Fibroblast of the aortic adventitia (primary cell): ENCODE measurements around the gene WNT9A. TPM values are rescaled to one million over a fixed set of nuclear protein-coding genes. Genes with fewer than 3 reads are reported as not detected.

Experiments
- DNase-seq: peaks from one replicate; pipeline ENCODE4 v3.0.0-alpha.2; 2010; ENCODE audit warnings: low read depth
- H3K4me3 ChIP-seq: 2 replicates; pipeline ENCODE4 v1.5.1; 2011; ENCODE audit warnings: low read depth, mild to moderate bottlenecking, control low read depth, low read length, moderate library complexity
- total RNA-seq: library from RNA; depleted of rRNA; stranded (reverse); fragments of >200 nt; gene quantifications from 2 replicates; pipeline ENCODE4 v1.2.3, GENCODE V29; 2012; ENCODE audit warnings: low replicate concordance
- TF ChIP-seq, protein P1 (sequence below): IDR thresholded peaks from 2 replicates; pipeline ENCODE4 v1.5.1; 2011; ENCODE audit warnings: mild to moderate bottlenecking, low read length, control low read depth, inconsistent platforms; ENCODE audit not compliant: insufficient read depth

The WNT9A gene
- total RNA-seq, 1 donor, result 0.99 TPM

DNA sequence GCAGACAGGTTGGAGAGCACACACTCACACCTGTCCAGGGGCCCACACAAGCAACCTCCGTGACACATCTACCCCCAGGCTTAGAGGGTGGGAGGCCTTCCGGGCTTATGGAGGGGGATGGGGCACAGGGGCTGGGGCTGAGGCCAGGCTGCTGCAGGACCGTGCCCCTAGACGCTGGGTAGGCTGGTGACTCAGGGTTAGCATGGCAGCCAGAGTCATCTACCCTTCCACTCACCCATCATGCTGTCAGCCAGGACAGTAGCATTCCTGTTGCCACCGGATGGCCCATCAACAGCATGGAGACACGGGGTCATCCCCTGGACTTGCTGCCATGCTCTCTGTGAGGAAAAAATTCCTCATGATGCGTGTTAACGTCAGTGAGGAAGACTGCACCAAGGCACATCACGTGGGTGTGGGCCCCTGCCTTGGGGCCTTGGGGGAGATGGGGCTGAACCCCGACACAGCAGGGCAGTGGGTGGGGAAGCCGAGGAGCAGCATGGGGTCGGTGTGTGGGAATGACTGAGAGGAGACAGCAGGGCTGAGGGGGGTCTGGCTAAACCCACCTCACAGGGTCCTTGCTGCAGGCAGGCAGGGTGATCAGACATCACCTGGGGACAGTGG lies 52.8 kb downstream of the WNT9A start:
- no peak for DNase-seq
- TF ChIP-seq, protein P1, sequence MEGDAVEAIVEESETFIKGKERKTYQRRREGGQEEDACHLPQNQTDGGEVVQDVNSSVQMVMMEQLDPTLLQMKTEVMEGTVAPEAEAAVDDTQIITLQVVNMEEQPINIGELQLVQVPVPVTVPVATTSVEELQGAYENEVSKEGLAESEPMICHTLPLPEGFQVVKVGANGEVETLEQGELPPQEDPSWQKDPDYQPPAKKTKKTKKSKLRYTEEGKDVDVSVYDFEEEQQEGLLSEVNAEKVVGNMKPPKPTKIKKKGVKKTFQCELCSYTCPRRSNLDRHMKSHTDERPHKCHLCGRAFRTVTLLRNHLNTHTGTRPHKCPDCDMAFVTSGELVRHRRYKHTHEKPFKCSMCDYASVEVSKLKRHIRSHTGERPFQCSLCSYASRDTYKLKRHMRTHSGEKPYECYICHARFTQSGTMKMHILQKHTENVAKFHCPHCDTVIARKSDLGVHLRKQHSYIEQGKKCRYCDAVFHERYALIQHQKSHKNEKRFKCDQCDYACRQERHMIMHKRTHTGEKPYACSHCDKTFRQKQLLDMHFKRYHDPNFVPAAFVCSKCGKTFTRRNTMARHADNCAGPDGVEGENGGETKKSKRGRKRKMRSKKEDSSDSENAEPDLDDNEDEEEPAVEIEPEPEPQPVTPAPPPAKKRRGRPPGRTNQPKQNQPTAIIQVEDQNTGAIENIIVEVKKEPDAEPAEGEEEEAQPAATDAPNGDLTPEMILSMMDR, result no peak

DNA sequence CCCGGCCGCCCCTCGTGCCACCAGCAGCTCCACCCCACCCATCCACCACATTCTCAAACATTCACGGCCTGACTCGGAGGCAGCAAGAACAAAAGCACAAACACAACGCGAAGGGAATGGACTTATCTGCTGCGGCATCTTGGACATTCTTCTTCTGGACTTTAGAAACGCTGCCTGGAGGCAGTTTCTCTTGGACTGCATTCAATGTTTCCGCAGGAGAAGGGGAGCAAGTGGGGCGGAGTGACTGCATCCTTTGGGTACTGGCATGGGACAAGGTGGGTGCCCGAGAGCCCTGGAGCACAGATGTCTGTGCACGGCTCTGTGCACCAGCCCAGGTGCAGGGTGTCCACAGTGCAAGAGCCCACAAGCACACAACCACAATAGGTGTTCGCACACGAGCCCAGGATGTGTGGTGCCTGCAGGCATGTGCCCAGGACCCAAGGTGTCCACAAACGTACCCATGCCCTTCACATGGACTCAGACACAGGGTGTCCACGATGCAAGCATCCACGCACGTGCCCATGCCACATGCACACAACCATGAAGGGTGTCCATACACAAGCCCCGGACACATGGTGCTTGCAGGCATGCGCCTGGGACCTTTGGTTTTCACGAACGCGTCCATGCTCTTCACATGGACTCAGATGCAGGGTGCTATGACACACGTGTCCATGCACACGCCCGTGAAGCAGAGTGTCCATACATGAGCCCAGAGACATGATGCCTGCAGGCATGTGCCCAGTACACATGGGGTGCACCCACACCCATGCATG lies 53.6 kb downstream of the WNT9A start:
- DNase-seq, result no peak
- H3K4me3 ChIP-seq, result no peak overlapping the region
- TF ChIP-seq, protein P1, result no peak

More for the DNA sequence above, 52.8 kb downstream of the WNT9A start:
- H3K4me3 ChIP-seq, result no peak overlapping the region

DNA sequence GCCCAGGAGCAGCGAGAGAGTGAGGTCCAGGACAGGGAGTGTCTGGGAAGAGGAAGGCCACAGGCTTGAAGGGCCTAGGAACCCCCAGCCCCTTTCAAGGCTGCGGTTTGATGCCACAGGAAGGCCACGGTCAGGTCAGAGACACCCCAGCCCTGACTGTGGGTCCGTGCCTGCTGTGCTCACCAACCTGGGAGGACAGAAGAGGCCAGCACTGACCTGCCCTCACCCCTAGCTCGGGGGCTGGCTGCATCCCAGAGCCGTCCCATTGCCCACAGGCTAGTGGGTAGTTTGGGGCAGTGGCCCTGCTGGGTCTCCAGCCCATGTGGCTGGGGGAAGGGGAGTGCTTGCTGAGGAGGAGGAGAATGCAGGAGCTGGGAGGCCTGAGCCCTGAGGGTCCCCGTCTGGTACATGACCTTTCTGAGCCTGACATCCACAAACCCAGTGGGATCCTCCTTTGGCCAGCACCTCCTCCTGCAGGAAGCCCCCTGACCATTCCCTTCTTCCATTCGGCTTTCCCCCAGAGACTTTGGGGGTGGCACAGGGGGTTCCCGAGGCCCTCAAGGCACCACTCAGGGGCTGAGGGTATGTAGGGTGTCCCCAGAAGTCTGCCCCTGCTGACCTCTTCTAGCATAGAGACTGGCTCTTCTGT lies 54.3 kb downstream of the WNT9A start:
- no peak for DNase-seq
- H3K4me3 ChIP-seq, result no peak overlapping the region
- TF ChIP-seq, protein P1, result no peak

DNA sequence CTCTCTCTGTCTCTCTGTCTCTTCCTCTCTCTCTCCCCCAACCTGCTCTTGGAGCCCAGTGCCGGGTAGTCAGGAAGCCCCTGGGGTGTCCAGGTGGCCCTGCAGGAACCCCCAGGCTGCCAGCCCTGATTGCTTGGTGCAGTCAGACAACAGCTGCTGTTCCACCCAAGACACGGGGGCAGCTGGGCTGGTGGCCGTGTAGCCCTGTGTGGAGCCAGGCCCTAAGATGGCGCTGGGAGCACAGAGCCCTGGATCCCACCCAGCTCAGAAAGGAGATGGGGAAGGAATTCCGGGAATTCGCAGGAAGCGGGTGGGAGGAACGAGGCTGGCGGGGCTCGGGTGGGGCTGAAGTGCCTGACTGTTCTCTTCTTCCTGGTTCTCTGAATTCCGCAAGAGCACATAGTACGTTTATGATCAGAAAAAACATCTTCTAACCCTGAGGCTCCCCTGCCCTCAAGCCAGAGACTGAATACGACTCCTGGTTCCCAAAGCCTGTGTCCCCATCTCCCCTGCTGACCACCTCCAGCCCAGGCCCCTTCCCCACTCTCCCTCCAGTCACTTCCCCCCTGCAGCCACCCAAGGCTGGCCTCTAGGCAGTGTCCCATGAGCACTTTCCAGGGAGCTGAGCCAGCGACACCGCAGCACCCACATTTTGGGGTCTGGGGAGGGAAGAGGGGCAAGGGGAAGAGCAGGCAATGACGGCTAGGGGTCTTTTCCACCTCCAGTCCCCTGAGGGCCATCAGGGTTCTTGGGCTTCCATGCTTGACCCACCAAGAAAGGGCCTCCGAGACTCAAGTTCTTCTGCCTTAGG lies 55.0 kb downstream of the WNT9A start:
- no peak overlapping the region for H3K4me3 ChIP-seq
- TF ChIP-seq, protein P1, result no peak
- peak; percentile 11 for DNase-seq

DNA sequence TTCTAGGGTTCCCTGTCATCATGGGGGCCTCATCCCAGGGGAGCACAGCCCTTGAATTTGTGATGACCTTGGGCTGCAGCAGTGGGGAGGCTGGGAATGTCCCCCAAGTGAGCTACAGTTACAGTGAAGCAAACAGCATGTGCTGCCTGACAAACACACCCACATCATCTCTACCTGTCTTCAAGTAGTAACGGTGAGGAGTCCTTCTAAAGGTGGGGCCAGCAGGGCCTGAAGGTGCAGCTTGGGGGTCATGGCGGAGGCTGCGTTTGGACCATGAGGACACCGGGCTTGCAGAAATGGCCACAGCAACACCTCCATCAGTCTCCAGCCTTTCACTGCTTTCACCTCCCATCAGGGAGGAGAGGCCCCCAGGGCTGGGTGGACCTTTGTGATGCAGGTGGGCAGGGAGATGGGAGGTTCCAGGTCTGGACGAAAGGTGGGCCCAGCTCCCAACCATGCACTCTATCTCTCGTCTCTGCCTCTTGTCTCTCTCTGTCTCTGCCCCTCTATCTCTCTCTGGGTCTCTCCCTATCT lies 55.7 kb downstream of the WNT9A start:
- H3K4me3 ChIP-seq, result no peak overlapping the region
- TF ChIP-seq, protein P1, result no peak
- DNase-seq, result no peak

DNA sequence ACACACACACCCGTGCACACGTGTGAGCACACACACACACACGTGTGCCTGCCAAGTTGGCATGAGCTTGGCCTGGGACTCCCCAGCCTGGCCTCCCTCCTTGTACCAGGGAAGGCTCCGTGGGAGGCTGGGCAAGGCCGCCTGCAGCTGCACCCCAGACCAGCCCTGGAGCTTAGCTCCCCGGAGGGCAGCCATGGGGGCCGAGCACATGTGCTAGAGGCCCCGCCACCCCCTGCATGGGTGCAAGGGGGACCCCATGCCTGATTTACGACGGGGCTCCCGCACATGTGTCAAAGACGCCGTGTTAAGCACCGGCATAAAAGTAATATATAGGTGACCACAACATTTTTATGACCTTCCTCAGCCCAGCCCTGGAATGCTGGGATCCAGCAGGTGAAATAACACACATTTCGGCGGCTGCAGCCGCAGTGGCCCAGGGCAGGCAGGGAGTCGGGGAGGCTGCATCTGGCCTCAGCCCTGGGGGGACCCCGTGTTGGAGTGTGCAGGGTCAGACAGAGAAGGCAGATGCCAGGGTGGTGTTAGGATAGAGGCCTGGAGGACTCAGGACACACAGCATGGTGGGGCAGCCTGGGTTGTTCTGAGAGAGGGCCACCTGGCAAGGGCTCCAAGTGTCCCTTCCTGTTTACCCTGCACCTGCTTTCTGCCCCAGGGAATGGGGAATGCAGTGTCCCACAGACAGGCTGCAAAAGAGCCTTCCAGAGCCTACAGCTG lies 56.3 kb downstream of the WNT9A start:
- DNase-seq, result no peak
- TF ChIP-seq, protein P1, result no peak
- no peak overlapping the region for H3K4me3 ChIP-seq
